NCI-H1930 (cell line): ENCODE measurements around the gene ZNF148.

ENCODE experiments used
- DNase-seq, 2 experiments: peaks; one replicate each; lab custom pipeline; 2025; lab: John Stamatoyannopoulos, UW

ZNF148 gene

GRCh38 chr3:125220727-125221429, 154.2 kb downstream of the ZNF148 start:
- DNase-seq: no peak

GRCh38 chr3:125220183-125220582, 154.9 kb downstream of the ZNF148 start:
- DNase-seq: no peak

- no peak for DNase-seq
Measured at GRCh38 chr3:125219261-125219701, 155.8 kb downstream of the ZNF148 start.

- no peak for DNase-seq
Measured at GRCh38 chr3:125214738-125215137, 160.4 kb downstream of the ZNF148 start.

GRCh38 chr3:125213946-125214542, 161.1 kb downstream of the ZNF148 start:
- no peak for DNase-seq

- no peak for DNase-seq
Measured at GRCh38 chr3:125213364-125213755, 161.8 kb downstream of the ZNF148 start.

GRCh38 chr3:125212509-125213363, 162.4 kb downstream of the ZNF148 start, which contains the start of gene SLC12A8:
TSS of gene SLC12A8 (minus strand) at chr3:125212748. CDS start at chr3:125211349, 1,399 bp downstream.
- no peak for DNase-seq

GRCh38 chr3:125212091-125212508, 163.0 kb downstream of the ZNF148 start:
- DNase-seq: no peak

GRCh38 chr3:125211523-125212090, 163.5 kb downstream of the ZNF148 start:
- no peak for DNase-seq

GRCh38 chr3:125207949-125208568, 167.1 kb downstream of the ZNF148 start:
- DNase-seq: no peak

- DNase-seq: no peak
Measured at GRCh38 chr3:125207507-125207906, 167.6 kb downstream of the ZNF148 start.

GRCh38 chr3:125206934-125207333, 168.2 kb downstream of the ZNF148 start:
- no peak for DNase-seq

GRCh38 chr3:125203731-125204130, 171.4 kb downstream of the ZNF148 start:
- no peak for DNase-seq

GRCh38 chr3:125202197-125202596, 172.9 kb downstream of the ZNF148 start:
- no peak for DNase-seq

GRCh38 chr3:125200731-125201139, 174.4 kb downstream of the ZNF148 start:
- DNase-seq: no peak

- DNase-seq: no peak
Measured at GRCh38 chr3:125194849-125195601, 180.1 kb downstream of the ZNF148 start.

GRCh38 chr3:125194061-125194848, 180.9 kb downstream of the ZNF148 start:
- DNase-seq: no peak

GRCh38 chr3:125192190-125193035, 182.7 kb downstream of the ZNF148 start:
- DNase-seq: no peak

- no peak for DNase-seq
Measured at GRCh38 chr3:125191730-125192129, 183.4 kb downstream of the ZNF148 start.
